ENCODE data around the gene PARD6A.

The PARD6A gene, protein sequence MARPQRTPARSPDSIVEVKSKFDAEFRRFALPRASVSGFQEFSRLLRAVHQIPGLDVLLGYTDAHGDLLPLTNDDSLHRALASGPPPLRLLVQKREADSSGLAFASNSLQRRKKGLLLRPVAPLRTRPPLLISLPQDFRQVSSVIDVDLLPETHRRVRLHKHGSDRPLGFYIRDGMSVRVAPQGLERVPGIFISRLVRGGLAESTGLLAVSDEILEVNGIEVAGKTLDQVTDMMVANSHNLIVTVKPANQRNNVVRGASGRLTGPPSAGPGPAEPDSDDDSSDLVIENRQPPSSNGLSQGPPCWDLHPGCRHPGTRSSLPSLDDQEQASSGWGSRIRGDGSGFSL

DNA sequence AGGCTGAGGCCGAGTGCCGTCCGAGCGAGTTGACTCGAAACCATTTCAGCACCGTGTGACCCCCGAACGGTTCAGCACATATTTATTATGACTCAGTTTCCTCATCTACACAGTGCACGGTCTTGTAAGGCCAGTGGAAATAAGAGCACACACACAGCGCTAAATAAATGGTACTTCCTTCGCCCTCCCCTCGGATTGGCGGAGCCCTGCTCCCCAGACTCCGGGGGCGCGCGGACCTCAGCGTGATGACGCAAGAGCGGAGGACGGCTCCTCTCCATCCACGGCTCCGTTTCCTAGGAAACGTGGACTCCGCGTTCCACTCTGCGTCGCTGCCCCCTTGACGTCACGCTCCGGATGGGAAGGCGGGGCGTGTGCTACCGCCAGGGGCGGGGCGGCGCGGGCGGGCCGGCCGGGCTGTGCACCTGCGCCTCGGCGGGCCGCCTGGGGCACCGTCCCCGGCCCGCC lies at the start of gene PARD6A:
PARD6A (plus strand) TSS at position 397 of the 465 bp plus-strand sequence. CDS start 79 bp downstream, outside the sequence.
- peak; percentile 99 for DNase-seq (ENCODE audit: low spot score)

DNA sequence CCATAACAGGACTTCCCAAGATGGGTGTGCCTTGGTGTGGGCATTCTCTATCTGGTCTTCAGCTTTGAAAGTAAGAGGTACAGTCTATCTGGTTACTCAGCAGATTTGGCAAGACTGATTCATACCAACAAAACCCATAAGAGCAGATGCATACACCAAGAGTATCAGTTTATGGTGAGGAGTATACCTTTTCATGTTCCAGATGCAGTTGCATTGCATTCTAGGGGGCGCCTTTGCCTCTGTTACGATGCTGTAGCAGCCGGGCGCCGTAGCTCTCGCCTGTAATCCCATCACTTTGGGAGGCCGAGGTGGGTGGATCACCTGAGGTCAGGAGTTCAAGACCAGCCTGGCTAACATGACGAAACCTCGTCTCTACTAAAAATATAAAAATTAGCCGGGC lies 47.0 kb upstream of the PARD6A start:
- no peak for DNase-seq (ENCODE audit: low spot score)

DNA sequence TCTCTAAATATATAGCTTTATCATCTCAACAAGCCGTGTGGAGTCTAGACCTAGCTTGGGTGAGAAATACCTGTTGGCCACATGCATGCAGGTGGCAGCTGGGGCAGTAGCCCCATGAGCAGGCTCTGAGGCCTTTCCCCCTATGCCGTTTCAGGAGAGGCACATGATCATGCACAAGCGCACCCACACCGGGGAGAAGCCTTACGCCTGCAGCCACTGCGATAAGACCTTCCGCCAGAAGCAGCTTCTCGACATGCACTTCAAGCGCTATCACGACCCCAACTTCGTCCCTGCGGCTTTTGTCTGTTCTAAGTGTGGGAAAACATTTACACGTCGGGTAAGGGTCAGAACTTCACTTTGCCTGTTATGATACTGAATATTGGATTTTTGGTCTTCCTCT lies 32.5 kb upstream of the PARD6A start:
- DNase-seq (ENCODE audit: low spot score): no peak

DNA sequence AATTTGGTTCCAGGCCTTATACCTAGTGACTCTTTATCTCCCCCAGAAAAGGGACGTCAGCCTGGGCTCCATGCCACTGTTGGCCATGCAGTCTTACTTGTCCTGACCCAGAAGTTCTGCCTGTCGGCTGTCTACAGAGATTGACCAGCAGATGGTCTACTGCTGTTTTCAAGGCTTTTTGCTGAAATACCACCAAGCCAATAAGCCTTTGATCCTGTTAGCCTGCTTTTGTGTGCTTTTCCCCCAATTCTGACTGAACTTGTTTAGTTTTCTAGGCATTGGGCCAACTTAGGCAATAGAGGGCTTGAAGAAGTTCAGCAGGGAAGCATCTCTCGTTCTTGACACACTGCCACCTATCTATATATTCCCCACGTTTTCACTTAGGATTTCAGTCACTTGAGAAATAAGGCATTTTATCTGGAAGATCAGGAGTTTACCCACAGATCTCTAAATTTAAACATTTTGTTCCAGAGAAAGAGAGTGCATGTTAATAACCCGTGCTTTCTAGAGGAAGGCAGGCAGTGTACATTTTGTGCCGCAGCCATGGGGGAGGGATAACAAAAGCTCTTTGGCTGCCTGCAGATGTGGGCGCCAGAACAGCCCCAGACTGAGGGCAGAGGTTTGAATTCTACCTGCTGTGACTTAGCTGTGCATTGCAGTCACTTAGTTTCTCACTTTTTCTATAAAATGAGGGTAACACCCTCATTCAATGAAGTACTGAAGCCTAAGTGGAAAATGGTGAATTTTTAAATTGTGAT lies 28.2 kb upstream of the PARD6A start:
- no peak for DNase-seq (ENCODE audit: low spot score)

DNA sequence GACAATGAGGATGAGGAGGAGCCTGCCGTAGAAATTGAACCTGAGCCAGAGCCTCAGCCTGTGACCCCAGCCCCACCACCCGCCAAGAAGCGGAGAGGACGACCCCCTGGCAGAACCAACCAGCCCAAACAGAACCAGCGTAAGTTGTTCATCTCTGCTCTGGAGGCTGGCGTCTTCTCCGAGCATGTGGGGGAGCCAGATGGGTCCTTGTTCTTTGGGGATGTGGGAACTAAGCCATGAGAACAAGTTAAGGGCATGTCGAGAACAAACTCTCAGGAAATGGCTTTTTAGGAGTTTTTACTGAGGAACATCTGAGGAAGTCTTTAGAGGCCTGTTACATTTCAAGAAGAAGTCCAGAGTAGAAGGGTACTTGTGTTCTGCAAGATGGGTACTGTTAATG lies 24.0 kb upstream of the PARD6A start:
- no peak for DNase-seq (ENCODE audit: low spot score)

DNA sequence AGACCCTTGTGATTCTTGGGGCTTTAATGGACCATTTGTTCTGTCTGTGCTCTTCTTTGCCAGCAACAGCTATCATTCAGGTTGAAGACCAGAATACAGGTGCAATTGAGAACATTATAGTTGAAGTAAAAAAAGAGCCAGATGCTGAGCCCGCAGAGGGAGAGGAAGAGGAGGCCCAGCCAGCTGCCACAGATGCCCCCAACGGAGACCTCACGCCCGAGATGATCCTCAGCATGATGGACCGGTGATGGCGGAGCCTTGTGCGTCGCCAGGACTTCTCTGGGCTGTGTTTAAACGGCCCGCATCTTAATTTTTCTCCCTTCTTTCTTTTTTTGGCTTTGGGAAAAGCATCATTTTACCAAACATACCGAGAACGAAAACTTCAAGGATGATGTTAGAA lies 23.1 kb upstream of the PARD6A start:
- no peak for DNase-seq (ENCODE audit: low spot score)

DNA sequence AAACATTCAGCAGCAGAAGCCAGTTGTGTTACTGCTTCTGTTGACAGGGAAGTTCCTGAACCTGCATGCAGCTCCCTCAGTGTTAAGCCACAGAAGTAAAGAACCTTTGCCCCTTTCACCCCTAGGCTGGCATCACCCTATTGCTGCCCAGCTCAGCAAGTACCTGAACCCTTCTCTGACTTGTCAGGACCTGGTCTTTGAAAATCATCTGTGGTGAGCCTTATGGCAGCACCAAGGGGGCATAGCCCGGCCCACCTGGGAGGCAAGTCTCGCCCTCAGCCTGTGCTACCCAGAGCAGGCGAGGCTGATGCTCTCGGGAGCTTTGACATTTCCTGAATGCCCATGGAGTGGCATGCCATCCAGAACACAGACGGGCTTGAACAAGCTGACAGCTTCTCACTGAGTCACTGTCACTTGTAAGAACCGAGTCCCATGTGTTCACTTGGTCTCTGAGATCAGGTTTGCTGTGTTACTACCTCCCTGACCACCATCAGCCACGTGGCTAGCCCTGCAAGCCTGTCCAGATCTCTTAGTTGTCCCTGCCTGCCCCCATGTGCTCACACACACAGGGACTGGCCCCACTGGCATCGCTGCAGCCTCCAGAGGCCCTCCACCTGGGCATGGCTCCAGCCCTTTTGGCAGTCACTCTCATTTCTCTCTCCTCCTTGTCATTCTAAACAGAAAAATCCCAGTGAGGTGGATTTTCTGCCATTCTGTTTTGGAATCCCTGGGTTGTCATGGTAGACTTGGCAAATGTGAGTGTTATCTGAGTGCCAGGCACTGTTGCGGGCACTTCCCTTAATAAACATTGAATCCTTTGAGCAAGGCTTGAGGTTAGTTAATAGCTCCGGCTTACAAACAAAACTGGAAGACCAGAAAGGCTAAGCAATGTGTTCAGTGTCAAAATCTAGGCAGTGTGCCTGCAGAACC lies 18.7 kb upstream of the PARD6A start:
- peak; percentile 59 for DNase-seq (ENCODE audit: low spot score)

DNA sequence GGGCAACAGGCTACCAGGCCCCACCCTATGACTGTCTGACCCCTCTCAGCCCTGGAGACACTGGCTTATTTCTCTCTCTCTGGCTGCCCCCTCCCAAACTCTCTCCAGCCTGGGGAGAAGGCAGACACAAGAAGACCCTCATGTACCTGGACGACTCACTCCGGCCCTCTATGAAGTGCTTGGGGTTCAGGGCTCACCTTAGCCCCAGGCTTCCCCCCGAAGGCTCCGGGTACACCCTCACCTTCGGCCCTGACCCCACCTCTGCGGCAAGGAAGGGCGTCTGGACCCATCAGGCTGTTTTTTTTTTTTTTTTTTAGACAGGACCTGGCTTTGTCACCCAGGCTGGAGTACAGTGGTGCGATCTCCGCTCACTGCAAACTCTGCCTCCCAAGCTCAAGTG lies 16.7 kb upstream of the PARD6A start:
- no peak for DNase-seq (ENCODE audit: low spot score)

DNA sequence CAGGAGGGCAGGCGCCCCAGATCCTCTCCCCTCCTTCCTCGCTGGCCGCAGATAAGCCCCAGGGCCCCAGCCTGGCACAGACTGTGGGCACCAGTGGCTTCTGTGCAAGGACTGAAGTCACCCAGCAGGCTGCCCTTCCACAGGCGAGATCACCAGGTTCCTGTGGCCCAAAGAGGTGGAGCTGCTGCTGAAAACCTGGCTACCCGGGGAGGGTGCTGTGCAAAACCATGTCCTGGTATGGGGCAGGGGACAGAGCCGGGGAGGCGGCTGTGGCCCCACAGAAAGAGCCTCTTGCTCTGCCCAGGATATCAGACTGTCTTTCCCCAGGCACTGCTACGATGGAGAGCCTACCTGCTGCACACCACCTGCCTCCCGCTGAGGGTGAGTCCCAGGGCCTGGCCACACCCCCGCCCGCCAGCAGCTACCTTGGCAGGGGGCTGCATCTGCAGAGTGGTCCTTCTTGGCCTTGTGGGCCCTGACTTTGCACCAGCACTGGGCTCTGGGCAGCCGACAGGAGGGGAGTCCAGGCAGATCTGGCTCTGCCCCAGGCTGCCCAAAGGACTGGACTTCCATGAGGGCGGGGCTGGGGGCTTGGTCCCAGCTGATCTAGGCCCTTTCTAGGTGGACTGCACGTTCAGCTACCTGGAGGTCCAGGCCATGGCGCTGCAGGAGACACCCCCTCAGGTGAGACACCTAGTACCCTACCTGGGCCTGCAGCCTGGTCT lies 15.2 kb upstream of the PARD6A start:
- DNase-seq (ENCODE audit: low spot score): no peak

DNA sequence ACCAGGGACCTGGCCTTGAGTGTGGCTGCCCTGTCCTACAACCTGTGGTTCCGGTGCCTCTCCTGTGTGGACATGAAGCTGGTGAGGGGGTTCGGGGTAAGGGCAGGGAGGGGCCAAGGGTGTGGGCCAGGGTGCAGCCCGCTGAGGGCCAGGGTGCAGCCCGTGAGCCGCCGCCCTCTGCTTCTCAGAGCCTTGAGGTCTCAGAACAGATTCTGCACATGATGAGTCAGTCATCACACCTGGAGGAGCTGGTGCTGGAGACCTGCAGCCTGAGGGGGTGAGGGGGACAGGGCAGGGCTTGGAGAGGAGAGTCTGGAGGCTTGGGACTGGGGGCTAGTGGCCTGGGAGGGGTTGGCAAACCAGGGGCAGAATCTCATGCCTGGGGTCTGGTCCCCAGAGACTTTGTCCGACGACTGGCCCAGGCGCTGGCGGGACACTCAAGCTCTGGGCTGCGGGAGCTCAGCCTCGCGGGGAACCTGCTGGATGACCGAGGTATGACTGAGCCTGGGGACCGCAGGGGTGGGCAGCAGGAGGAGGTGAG lies 13.6 kb upstream of the PARD6A start:
- DNase-seq (ENCODE audit: low spot score): no peak

DNA sequence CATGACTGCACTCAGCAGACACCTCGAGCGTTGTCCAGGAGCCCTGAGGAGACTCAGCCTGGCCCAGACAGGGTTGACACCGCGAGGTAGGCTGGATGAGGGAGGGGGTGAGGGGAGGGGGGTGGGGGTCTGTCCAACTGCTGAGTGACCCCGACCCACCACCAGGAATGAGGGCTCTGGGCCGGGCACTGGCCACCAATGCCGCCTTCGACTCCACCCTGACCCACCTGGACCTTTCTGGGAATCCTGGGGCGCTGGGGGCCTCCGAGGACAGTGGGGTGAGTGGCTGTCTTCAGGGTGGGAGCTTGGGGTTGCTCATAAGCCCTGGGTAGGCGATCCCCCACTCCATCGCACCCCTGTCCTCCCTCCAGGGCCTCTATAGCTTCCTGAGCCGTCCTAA lies 13.1 kb upstream of the PARD6A start:
- no peak for DNase-seq (ENCODE audit: low spot score)

DNA sequence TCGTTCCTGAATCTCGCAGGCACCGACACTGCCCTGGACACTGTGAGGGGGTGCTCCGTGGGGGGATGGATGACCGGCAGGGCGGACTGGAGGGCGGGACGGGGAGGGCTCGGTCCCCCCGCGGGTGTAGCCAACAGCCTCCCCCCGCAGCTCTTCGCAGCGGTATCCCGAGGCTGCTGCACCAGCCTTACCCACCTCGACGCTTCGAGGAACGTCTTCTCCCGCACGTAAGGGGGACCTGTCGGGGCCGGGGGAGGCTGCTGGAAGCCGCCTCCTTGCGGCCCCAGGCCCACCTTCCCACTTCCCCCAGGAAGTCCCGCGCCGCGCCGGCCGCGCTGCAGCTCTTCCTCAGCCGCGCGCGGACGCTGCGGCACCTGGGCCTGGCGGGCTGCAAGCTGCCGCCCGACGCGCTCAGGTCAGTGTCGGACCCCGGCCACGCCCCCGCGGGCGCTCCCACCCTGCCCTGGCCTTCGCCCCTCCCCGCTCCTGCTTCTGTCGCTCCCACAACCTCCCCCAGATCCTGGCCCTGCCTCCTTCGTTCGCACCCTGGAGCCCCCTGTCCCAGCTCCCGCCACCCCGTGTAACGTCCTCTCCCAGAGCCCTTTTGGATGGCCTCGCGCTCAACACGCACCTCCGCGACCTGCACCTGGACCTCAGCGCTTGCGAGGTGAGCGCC lies 12.5 kb upstream of the PARD6A start:
- DNase-seq (ENCODE audit: low spot score): no peak

DNA sequence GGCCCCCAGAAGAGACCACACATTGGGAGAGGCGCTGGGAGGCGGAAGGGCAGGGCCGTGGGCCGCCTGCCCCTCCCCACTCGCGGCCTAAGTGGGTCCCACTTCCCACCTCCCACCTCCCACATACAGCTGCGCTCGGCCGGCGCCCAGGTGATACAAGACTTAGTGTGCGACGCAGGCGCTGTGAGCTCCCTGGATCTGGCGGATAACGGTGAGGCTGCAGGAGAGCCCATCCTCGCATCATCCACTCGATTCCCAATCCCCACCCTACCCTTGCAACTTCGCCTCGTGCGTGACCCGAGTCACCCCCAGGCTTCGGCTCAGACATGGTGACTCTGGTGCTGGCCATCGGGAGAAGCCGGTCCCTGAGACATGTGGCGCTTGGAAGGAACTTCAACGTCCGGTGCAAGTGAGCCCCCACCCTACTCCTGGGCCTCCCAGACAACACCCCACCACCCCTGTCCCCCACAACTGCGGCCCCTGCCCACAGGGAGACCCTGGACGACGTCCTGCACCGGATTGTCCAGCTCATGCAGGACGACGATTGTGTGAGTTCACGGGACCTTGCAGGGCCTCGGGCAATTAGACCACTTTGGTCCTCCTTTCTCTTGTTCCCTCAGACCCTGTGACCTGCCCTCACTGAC lies 11.9 kb upstream of the PARD6A start:
- DNase-seq (ENCODE audit: low spot score): no peak

DNA sequence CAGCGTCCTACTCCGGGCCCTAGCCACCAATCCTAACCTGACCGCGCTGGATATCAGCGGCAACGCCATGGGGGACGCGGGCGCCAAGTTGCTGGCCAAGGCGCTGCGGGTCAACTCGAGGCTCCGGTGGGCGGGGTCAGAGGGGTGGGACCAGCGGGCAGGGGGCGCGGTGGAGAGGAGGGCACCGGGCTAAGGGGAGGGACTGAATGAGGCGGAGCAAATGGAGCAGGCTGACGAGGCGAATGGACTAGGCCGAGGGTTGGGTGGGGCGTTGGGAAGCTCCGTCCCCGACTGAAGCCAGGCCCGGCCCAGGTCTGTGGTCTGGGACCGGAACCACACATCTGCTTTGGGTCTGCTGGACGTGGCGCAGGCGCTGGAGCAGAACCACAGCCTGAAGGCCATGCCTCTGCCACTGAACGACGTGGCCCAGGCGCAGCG lies 11.2 kb upstream of the PARD6A start:
- no peak for DNase-seq (ENCODE audit: low spot score)

DNA sequence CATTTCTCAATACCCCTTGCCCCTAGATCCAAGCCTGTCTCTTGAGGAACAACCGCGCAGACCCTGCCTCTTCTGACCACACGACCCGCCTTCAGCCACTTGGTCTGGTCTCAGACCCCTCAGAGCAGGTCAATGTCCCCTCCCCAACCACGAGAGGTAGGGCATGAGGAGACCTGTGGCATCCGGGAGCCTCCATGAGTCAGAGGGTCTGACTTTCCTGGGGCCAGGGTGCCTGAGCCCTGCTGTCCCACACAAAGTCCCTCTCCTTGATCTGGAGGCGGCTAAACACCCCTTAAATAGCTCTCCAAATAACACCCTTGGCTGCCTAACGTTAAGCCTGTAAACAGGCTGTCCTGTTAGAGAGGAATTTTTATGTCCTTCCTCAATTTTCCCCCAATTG lies 10.7 kb upstream of the PARD6A start:
- DNase-seq (ENCODE audit: low spot score): no peak

DNA sequence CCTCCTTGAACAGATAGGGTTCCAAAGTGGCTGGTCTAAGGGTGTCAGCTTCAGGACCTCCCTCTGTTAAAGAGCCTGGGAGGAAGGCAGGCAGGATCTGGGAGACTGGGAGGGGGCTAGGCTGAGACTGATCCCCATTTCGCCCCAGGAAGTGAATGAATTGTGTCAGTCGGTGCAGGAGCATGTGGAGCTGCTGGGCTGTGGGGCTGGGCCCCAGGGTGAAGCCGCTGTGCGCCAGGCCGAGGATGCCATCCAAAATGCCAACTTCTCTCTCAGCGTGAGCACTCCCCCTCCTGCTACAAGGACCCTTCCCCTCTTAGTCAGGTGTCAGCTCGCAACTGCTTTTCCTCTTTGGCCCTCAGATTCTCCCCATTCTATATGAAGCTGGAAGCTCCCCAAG lies 9.7 kb upstream of the PARD6A start:
- DNase-seq (ENCODE audit: low spot score): no peak

DNA sequence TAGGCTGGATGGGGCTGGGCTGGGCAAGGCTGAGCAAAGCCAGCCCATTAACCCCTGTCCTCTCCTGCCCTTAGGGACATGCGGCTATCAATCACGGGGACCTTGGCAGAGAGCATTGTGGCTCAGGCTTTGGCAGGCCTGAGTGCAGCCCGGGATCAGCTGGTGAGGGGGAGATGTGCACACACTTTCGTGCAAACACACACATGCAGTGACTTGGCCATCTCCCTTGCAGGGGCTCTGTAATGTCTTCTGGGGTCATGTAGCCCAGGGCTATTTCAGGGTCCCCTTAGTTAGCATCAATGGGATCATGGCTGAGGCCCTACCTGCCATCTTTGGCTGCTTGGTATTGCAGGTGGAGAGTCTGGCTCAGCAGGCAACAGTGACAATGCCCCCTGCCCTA lies 8.9 kb upstream of the PARD6A start:
- DNase-seq (ENCODE audit: low spot score): no peak

DNA sequence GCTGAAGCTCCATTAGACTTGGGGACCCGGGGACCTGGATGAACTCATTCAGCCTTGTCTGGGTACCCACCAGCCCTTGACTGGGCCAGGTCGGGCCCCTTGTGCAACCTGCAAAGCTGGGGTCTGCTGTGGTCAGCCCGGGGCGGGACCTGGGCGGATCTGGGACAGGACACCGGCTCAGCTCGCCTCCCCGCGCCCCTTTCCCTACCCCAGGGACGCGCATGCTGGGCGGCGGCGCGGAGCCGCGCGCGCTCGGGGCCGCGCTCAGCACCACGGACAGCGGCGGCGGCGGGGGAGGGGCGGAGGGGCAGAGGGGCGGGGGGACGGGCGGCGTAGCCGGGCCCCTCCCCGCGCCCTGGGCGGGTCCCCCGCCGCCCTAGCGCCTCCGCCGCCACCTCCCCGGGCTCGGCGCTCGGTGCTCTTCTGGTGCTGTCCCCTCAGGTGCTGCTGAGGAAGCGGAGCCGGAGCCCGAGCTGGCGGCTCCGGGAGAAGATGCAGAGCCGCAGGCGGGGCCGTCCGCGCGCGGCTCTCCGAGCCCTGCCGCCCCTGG lies 8.1 kb upstream of the PARD6A start:
- DNase-seq (ENCODE audit: low spot score): peak; percentile 78

DNA sequence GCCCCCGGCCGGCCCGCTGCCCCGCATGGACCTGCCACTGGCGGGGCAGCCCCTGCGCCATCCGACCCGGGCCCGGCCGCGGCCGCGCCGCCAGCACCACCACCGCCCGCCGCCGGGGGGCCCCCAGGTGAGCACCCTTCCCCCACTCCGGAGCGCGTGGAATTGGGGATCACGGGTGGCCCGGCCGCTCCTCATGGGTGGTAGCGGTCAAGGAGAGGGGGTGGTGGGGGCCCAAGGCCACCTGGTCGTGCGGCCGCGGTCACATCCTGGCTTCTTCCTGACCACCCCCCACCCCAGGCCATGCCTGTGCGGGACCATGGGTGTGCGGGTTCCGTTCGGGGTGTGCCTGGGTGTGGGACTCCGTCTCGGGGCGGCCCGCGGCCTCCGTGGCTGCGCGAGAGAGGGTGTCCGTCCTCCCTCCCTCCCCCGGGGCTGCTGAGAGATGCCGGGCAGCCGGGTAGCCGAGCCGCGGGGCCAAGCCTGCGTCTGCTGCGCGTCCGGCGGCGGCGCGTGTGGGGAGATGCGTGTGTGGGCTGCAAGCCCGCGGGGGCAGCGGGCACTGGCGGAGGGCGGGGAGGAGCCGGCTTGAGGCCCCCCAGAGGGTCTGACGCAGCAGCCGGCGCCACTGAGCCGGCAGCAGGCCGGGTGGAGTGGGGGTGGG lies 7.5 kb upstream of the PARD6A start:
- DNase-seq (ENCODE audit: low spot score): peak; percentile 67

Measured in GM03348 (cell line).